Upper lobe of left lung (tissue), 6 donors: ENCODE measurements around the gene HIVEP2. TPM values are rescaled to one million over a fixed set of nuclear protein-coding genes. Genes with fewer than 3 reads are reported as not detected.

Experiments used
- ATAC-seq, 2 donors: fragments of 200-7000 bp; cut with Tn5 transposase; one replicate each; pipeline ENCODE4 v1.9.1; 2022; ENCODE audit warnings: mild to moderate bottlenecking in 2 of 2, moderate library complexity in 2 of 2; ENCODE audit not compliant: low FRiP score in 2 of 2
- DNase-seq, 2 donors: peaks; one replicate each; pipeline ENCODE4 v3.0.0-alpha.2; 2019 to 2020
- H3K27ac ChIP-seq, 4 donors: fragments of 200-600 bp; sonication (generic); one replicate each; pipeline ENCODE4 v1.5.1; 2016 to 2019
- H3K27me3 ChIP-seq, 4 donors: fragments of 200-600 bp; sonication (generic); one replicate each; pipeline ENCODE4 v1.5.1; 2017 to 2019
- H3K36me3 ChIP-seq, 4 donors: fragments of 200-600 bp; sonication (generic); one replicate each; pipeline ENCODE4 v1.5.1; 2016 to 2019
- H3K4me1 ChIP-seq, 4 donors: fragments of 200-600 bp; sonication (generic); one replicate each; pipeline ENCODE4 v1.5.1; 2018 to 2019
- H3K4me3 ChIP-seq, 4 donors: fragments of 200-600 bp; sonication (generic); one replicate each; pipeline ENCODE4 v1.5.1; 2017 to 2019; ENCODE audit warnings: mild to moderate bottlenecking in 2 of 4, moderate library complexity in 1 of 4
- H3K9me3 ChIP-seq, 4 donors: fragments of 200-600 bp; sonication (generic); one replicate each; pipeline ENCODE4 v1.5.1; 2018 to 2019
- CTCF ChIP-seq, 6 experiments: fragments of 450-650 bp in 4 of 6; fragments of 200-600 bp in 2 of 6; sonication (generic) in 2 of 6; IDR thresholded peaks; one replicate each; pipeline ENCODE4 v1.5.1; 2016 to 2019; ENCODE audit warnings: antibody characterized with exemption in 6 of 6
- EP300 ChIP-seq, 4 donors: sonication (generic); formaldehyde crosslinking; IDR thresholded peaks; one replicate each; pipeline ENCODE4 v1.5.1; 2017; ENCODE audit warnings: antibody characterized with exemption in 4 of 4, control low read depth in 2 of 4
- POLR2A ChIP-seq, 4 donors: fragments of 450-650 bp; IDR thresholded peaks; one replicate each; pipeline ENCODE4 v1.5.1; 2016 to 2017; ENCODE audit warnings: antibody characterized with exemption in 4 of 4, mild to moderate bottlenecking in 2 of 4
- POLR2AphosphoS5 ChIP-seq, 2 donors: sonication (generic); formaldehyde crosslinking; IDR thresholded peaks; one replicate each; pipeline ENCODE4 v1.5.1; 2017; ENCODE audit warnings: antibody characterized with exemption in 2 of 2
- WGBS, 2 donors: methylation state at CpG; one replicate each; pipeline ENCODE4 v1.1.5; 2017 to 2018; 5-methylcytosine and 5-hydroxymethylcytosine counted together
- total RNA-seq, 6 donors: library from RNA; depleted of rRNA in 4 of 6; stranded (reverse); fragments of >200 nt in 4 of 6; gene quantifications; one replicate each; pipeline versions ENCODE4 v1.1.0 to v1.2.1, GENCODE V29; 2016 to 2021
- donor health status: DM: no; HTN: no; CAD: no; lungs with moderate emphysema.
- donor health status: DM: no; HTN: yes; CAD: no; lungs with severe emphysema.

The HIVEP2 gene
- total RNA-seq, 6 donors from 2014 or later, result 10.4 to 32.5 (median 19.6) TPM

DNA sequence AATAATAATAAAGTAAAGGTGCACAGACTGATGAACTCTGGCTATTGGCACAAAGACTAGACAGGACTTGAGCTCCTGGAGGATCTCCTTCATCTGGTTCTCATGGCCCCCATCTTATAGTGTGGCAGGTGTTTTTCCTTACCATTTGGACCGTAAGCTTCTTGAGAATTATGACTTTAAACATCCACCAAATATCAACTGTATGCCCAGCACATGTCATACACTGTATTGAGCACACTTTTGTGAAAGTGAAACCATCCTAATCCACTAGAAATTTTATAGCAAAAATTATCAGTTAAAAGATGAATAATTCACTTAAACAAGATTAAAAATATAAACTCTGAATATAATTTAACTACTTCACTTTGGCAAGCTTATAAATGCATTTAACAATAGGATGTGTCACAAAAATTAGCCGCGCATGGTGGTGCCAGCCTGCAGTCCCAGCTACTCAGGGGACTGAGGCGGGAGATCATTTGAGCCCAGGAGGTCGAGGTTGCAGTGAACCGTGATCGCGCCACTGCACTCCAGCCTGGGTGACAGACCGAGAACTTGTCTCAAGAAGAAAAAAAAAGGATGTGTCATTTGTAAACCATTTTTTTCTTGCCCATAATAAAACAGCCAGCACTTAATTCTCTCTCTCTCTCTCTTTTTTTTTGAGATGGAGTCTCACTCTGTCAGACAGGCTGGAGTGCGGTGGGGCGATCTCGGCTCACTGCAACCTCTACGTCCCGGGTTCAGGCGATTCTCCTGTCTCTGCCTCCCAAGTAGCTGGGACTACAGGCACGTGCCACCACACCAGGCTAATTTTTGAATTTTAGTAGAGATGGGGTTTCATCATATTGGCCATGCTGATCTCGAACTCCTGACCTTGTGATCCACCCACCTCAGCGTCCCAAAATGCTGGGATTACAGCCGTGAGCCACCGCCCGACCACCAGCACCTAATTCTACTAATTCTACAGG is 9.1 kb downstream of the HIVEP2 start:
- ATAC-seq (no peak), DNase-seq (peak in 1 of 2 donors; percentile 16)
- Histone ChIP-seq H3K9me3 (no peaks in the 10 kb centered on the region), H3K4me1 (peaks cover 0 to 4% (median 1%) of the 10 kb centered on the region in 4 donors), H3K36me3 (no peaks in the 10 kb centered on the region), H3K27ac (no peak overlapping the region), H3K27me3 (no peaks in the 10 kb centered on the region), H3K4me3 (no peak overlapping the region)
- 89 to 93% methylated on average over 21 of the region's 21 CpGs for WGBS, 2 donors
- TF ChIP-seq POLR2AphosphoS5 (IDR thresholded peaks at IDR 0.05) (no peak), POLR2A (IDR thresholded peaks at IDR 0.05) (no peak), EP300 (IDR thresholded peaks at IDR 0.05) (no peak), CTCF (IDR thresholded peaks at IDR 0.05) (no peak)

DNA sequence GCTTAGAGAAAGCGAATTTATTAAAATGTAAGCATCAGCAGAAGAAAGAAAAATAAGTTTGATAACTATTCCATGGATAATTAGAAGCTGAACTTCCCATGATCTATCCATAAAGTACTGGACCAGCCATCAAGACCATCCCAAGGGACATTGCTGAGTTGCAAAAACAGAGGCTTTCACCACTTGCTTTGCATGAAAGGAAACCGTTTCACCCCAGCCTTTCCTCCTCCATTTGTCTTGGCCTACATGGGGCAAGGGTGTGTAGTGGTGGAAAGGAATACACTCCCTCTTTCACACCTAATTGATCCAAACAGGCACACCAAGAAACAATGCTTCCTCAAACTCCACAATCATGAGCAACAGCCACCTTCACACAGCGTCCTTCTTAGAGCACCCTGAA is 10.4 kb downstream of the HIVEP2 start:
- DNase-seq, result no peak
- no peaks in the 10 kb centered on the region for H3K36me3 ChIP-seq
- no peaks in the 10 kb centered on the region for H3K27me3 ChIP-seq
- no peak overlapping the region for H3K27ac ChIP-seq
- H3K4me3 ChIP-seq, result no peak overlapping the region
- peak in 1 of 2 donors; percentile 12 for ATAC-seq
- H3K9me3 ChIP-seq, result no peaks in the 10 kb centered on the region
- WGBS, 2 donors, result 67 to 92% methylated on average over 3 of the region's 3 CpGs
- TF ChIP-seq EP300 (IDR thresholded peaks at IDR 0.05), result no peak
- TF ChIP-seq POLR2A (IDR thresholded peaks at IDR 0.05), result no peak
- TF ChIP-seq CTCF (IDR thresholded peaks at IDR 0.05), result no peak
- no peak for TF ChIP-seq POLR2AphosphoS5 (IDR thresholded peaks at IDR 0.05)
- peaks cover 0 to 7% (median 2%) of the 10 kb centered on the region in 4 donors for H3K4me1 ChIP-seq

DNA sequence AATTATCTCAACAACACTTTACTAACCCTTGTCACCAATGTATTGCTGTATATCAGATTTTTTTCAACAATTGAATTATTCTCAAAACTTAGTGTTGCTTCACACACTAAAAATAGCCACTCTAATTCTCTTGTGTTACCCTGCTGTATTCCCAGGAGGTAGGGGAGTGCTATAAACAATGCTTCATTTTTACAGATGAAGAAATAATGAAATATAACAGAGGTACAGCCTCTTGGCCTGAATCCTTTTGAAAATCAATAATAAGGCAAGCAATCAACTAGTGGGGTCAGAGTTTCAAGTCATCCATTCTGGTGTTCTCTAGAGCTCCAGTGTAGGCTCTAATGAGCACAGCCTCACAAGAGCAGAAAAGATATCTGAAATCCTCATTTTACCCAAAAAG is 10.9 kb downstream of the HIVEP2 start:
- ATAC-seq, result no peak
- H3K27ac ChIP-seq, result no peak overlapping the region
- H3K36me3 ChIP-seq, result no peaks in the 10 kb centered on the region
- no peak for DNase-seq
- H3K4me1 ChIP-seq, result peaks cover 0 to 7% (median 2%) of the 10 kb centered on the region in 4 donors
- TF ChIP-seq CTCF (IDR thresholded peaks at IDR 0.05), result no peak
- no peak for TF ChIP-seq POLR2AphosphoS5 (IDR thresholded peaks at IDR 0.05)
- no peak for TF ChIP-seq EP300 (IDR thresholded peaks at IDR 0.05)
- TF ChIP-seq POLR2A (IDR thresholded peaks at IDR 0.05), result no peak
- H3K4me3 ChIP-seq, result no peak overlapping the region
- no peaks in the 10 kb centered on the region for H3K9me3 ChIP-seq
- H3K27me3 ChIP-seq, result no peaks in the 10 kb centered on the region

DNA sequence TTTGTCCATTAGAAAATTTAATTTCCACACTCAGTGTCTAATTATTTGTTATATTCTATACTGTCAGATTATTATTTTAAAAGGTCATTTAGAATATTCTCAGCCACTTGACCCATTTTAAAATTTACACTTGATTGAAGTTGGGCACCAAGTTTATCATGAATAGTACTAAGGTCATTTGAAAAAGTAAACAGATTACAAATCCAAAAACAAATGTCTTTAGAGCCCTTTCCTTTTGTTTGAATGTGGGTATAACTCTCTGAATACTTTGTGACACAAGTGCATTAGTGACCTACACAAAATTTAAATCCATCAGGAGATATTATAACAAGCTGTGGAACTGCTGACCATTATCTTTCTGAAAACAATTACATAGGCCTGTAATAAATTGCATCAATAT is 11.3 kb downstream of the HIVEP2 start:
- Histone ChIP-seq H3K4me3 (no peak overlapping the region), H3K27ac (no peak overlapping the region), H3K9me3 (no peaks in the 10 kb centered on the region), H3K4me1 (peaks cover 0 to 9% (median 3%) of the 10 kb centered on the region in 4 donors), H3K36me3 (no peaks in the 10 kb centered on the region), H3K27me3 (no peaks in the 10 kb centered on the region)
- no peak for TF ChIP-seq CTCF (IDR thresholded peaks at IDR 0.05)
- no peak for TF ChIP-seq EP300 (IDR thresholded peaks at IDR 0.05)
- no peak for TF ChIP-seq POLR2A (IDR thresholded peaks at IDR 0.05)
- no peak for TF ChIP-seq POLR2AphosphoS5 (IDR thresholded peaks at IDR 0.05)
- ATAC-seq (no peak), DNase-seq (no peak)
